Caco-2 (cell line): ENCODE data around the gene COL1A2. TPM values are rescaled to one million over a fixed set of nuclear protein-coding genes. Genes with fewer than 3 reads are reported as not detected.

ENCODE experiments used
- BruUV-seq: library from RNA; stranded (reverse); fragments of 400-500 nt; replicated peaks from 2 replicates; lab custom pipeline; 2021; lab: Mats Ljungman, UMichigan
- CTCF ChIA-PET: fragments of 300-600 bp; sonication (Branson Sonifier 250); formaldehyde crosslinking; loops from one replicate; lab custom pipeline; 2022; ENCODE audit warnings: antibody characterized with exemption; lab: Charles Lee
- POLR2A ChIA-PET: fragments of 300-600 bp; sonication (Branson Sonifier 250); formaldehyde crosslinking; loops from one replicate; lab custom pipeline; 2022; ENCODE audit warnings: antibody characterized with exemption; lab: Charles Lee
- DNase-seq, 2 experiments: peaks; one replicate each; pipeline versions ENCODE4 v3.0.0 to v3.0.0-alpha.2; 2020 to 2022
- H3K27me3 ChIP-seq: replicated peaks from 2 replicates; pipeline ENCODE4 v1.6.0; 2011; ENCODE audit warnings: low read length; ENCODE audit not compliant: control insufficient read depth, insufficient read depth
- H3K36me3 ChIP-seq: 2 replicates; pipeline ENCODE4 v1.5.1; 2011; ENCODE audit warnings: low read length; ENCODE audit not compliant: control insufficient read depth, insufficient read depth
- H3K4me1 ChIP-seq: fragments of 250-450 bp; sonication (Bioruptor Pico); 2 replicates; pipeline ENCODE4 v1.5.1; 2020; ENCODE audit warnings: mild to moderate bottlenecking
- H3K4me3 ChIP-seq: 2 replicates; pipeline ENCODE4 v1.5.1; 2011; ENCODE audit warnings: low read depth, mild to moderate bottlenecking, control low read depth, low read length
- H3K9me3 ChIP-seq: fragments of 250-450 bp; sonication (Bioruptor Pico); 2 replicates; pipeline ENCODE4 v1.5.1; 2020; ENCODE audit warnings: mild to moderate bottlenecking, moderate library complexity
- H3K27ac Mint-ChIP-seq: one replicate; pipeline ENCODE4 v1.8.0; 2022; ENCODE audit warnings: mixed read lengths; ENCODE audit not compliant: unreplicated experiment
- H3K27me3 Mint-ChIP-seq: one replicate; pipeline ENCODE4 v1.8.0; 2022; ENCODE audit warnings: mixed read lengths; ENCODE audit not compliant: insufficient read depth, unreplicated experiment
- H3K36me3 Mint-ChIP-seq: one replicate; pipeline ENCODE4 v1.8.0; 2022; ENCODE audit warnings: mild to moderate bottlenecking, mixed read lengths; ENCODE audit not compliant: insufficient read depth, unreplicated experiment
- H3K4me1 Mint-ChIP-seq: one replicate; pipeline ENCODE4 v1.8.0; 2022; ENCODE audit warnings: low read depth, mixed read lengths; ENCODE audit not compliant: unreplicated experiment
- H3K4me3 Mint-ChIP-seq: one replicate; pipeline ENCODE4 v1.8.0; 2022; ENCODE audit warnings: mild to moderate bottlenecking, moderate library complexity, mixed read lengths; ENCODE audit not compliant: unreplicated experiment
- H3K9me3 Mint-ChIP-seq: one replicate; pipeline ENCODE4 v1.8.0; 2022; ENCODE audit warnings: mixed read lengths; ENCODE audit not compliant: unreplicated experiment
- intact Hi-C: fragments of 100-400 bp; cut with micrococcal nuclease; formaldehyde crosslinking; loops from one replicate; pipeline ENCODE4 v1.10.0; 2022; ENCODE audit not compliant: unreplicated experiment
- total RNA-seq: library from RNA; stranded (reverse); gene quantifications from 2 replicates; pipeline ENCODE4 v1.2.3, GENCODE V29; 2022
- TF ChIP-seq, protein P1 (sequence below), 2 experiments: fragments of 200-600 bp in 1 of 2; IDR thresholded peaks; 1 replicate in 1 of 2; 2 replicates in 1 of 2; pipeline versions ENCODE4 v1.5.1 to v1.8.0; 2011 to 2022; ENCODE audit warnings: antibody characterized with exemption in 1 of 2, control low read depth in 1 of 2, inconsistent platforms in 1 of 2, low read depth in 1 of 2, low read length in 1 of 2, mild to moderate bottlenecking in 1 of 2, moderate library complexity in 1 of 2; ENCODE audit not compliant: insufficient read depth in 1 of 2, severe bottlenecking in 1 of 2, unreplicated experiment in 1 of 2

The COL1A2 gene
- total RNA-seq, 1 experiment from 2014 or later, result 2.6 TPM

DNA sequence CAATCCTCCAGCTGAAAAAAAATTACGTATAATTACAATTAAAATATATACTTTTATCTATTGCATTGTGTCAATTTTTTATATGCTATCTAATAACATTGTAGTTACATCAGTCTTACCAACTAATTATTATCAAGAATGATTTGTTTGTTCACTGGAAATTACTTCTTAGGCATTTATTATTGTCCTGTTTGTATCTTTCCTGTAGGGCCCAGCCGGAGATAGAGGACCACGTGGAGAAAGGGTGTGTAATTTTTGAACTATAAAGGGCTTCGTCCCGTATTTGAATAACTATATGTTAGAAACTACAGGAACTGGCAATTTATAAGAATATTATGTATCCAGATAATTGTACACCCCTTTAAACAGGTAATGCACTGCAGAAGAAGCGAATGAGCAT lies 4.1 kb downstream of the COL1A2 start:
- TF ChIP-seq, protein P1, sequence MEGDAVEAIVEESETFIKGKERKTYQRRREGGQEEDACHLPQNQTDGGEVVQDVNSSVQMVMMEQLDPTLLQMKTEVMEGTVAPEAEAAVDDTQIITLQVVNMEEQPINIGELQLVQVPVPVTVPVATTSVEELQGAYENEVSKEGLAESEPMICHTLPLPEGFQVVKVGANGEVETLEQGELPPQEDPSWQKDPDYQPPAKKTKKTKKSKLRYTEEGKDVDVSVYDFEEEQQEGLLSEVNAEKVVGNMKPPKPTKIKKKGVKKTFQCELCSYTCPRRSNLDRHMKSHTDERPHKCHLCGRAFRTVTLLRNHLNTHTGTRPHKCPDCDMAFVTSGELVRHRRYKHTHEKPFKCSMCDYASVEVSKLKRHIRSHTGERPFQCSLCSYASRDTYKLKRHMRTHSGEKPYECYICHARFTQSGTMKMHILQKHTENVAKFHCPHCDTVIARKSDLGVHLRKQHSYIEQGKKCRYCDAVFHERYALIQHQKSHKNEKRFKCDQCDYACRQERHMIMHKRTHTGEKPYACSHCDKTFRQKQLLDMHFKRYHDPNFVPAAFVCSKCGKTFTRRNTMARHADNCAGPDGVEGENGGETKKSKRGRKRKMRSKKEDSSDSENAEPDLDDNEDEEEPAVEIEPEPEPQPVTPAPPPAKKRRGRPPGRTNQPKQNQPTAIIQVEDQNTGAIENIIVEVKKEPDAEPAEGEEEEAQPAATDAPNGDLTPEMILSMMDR (IDR thresholded peaks at IDR 0.05; ENCODE audit: insufficient read depth in 1 of 2, low read depth in 1 of 2, low read length in 1 of 2, severe bottlenecking in 1 of 2, unreplicated experiment in 1 of 2), result no peak
- H3K9me3 ChIP-seq, result no peaks in the 10 kb centered on the region
- Mint-ChIP-seq H3K27ac (no peak overlapping the region), H3K4me1 (no peaks in the 10 kb centered on the region), H3K27me3 (peaks cover 10% of the 10 kb centered on the region), H3K36me3 (no peaks in the 10 kb centered on the region), H3K4me3 (no peak overlapping the region), H3K9me3 (no peaks in the 10 kb centered on the region)
- H3K4me1 ChIP-seq, result no peaks in the 10 kb centered on the region
- ChIA-PET CTCF (interaction anchor here (0.6 to 2.3 kb wide), 2 partner anchors 110 to 271 kb away, joined by 3 to 9 read pairs; no protein-coding TSS in a partner anchor), POLR2A (no interaction called here)
- no peaks in the 10 kb centered on the region for H3K36me3 ChIP-seq
- intact Hi-C loops, result no loop called here
- no peak for DNase-seq
- no TSS peak for BruUV-seq
- H3K27me3 ChIP-seq, result no peaks in the 10 kb centered on the region
- no peak overlapping the region for H3K4me3 ChIP-seq

DNA sequence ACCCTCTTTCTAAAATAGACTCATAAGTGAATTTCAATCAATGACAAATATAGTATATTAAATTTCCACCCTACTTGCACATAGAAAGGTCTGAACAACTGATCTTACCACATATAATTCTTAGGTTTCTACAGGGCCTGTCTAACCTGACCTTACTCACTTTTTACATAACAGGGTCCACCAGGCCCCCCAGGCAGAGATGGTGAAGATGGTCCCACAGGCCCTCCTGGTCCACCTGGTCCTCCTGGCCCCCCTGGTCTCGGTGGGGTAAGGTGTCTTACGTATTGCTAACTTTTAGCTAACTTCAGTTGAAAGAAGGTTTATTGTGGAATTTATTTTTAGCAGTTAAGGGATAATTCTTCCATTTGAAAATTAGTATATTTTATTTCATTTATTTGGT lies 5.3 kb downstream of the COL1A2 start:
- DNase-seq, result no peak
- Histone ChIP-seq H3K4me1 (no peaks in the 10 kb centered on the region), H3K27me3 (no peaks in the 10 kb centered on the region), H3K4me3 (no peak overlapping the region), H3K9me3 (no peaks in the 10 kb centered on the region), H3K36me3 (no peaks in the 10 kb centered on the region)
- H3K4me1 Mint-ChIP-seq, result no peaks in the 10 kb centered on the region
- no TSS peak for BruUV-seq
- TF ChIP-seq, protein P1 (IDR thresholded peaks at IDR 0.05; ENCODE audit: insufficient read depth in 1 of 2, low read depth in 1 of 2, low read length in 1 of 2, severe bottlenecking in 1 of 2, unreplicated experiment in 1 of 2), result no peak
- no peaks in the 10 kb centered on the region for H3K9me3 Mint-ChIP-seq
- intact Hi-C loops, result no loop called here
- no peaks in the 10 kb centered on the region for H3K36me3 Mint-ChIP-seq
- H3K27me3 Mint-ChIP-seq, result peaks cover 12% of the 10 kb centered on the region
- H3K27ac Mint-ChIP-seq, result no peak overlapping the region
- ChIA-PET POLR2A (no interaction called here), CTCF (interaction anchor here (0.6 kb wide), 1 partner anchor 224 kb away, joined by 3 read pairs; no protein-coding TSS in a partner anchor)
- H3K4me3 Mint-ChIP-seq, result no peak overlapping the region

DNA sequence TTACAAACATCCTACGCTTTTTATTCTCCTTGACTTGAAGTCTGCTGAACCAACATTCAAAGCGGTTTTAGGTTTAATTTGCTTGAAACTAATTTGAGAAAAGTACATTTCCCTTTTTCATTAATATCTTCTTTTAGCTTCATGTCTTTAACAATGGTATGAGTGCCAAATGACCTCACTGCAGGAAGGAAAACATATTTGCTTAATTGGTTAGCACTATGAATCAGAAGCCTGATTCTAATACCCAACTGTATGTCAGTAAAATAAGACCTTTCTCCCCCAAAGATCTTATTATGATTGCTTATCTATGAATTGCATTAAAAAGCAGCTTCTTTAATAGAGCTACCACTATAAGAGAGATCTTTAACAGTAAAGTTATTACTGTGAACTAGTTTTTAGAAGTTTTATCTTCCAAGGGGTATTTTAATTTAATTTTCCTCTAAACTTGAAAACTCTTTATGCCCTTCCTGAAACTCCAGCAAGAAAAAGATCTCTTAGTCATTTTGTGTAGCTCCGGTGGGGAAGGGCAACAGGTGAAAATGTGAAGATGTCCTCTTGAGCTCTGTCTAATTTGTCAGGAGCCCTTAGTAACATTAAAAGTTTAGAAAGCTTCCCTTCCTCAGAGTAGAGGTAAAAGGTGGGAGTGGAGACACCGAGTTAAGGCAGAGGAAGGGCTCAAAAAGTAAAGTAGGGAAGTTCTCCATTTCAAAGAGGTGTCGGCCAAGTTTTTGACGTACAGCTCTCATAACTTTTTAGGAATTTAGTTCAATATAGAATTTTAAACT lies 6.1 kb downstream of the COL1A2 start:
- Histone ChIP-seq H3K9me3 (no peaks in the 10 kb centered on the region), H3K4me1 (no peaks in the 10 kb centered on the region), H3K36me3 (no peaks in the 10 kb centered on the region), H3K27me3 (no peaks in the 10 kb centered on the region), H3K4me3 (no peak overlapping the region)
- BruUV-seq, result no TSS peak
- Mint-ChIP-seq H3K4me3 (no peak overlapping the region), H3K27ac (no peak overlapping the region), H3K9me3 (no peaks in the 10 kb centered on the region), H3K27me3 (peaks cover 12% of the 10 kb centered on the region), H3K36me3 (no peaks in the 10 kb centered on the region), H3K4me1 (no peaks in the 10 kb centered on the region)
- intact Hi-C loops, result no loop called here
- ChIA-PET POLR2A (no interaction called here), CTCF (interaction anchor here (1.4 kb wide), 1 partner anchor 112 kb away, joined by 3 read pairs; no protein-coding TSS in a partner anchor)
- no peak for DNase-seq
- TF ChIP-seq, protein P1 (IDR thresholded peaks at IDR 0.05; ENCODE audit: insufficient read depth in 1 of 2, low read depth in 1 of 2, low read length in 1 of 2, severe bottlenecking in 1 of 2, unreplicated experiment in 1 of 2), result no peak
